ENCODE results near the gene PHLDA2. TPM values are rescaled to one million over a fixed set of nuclear protein-coding genes. Genes with fewer than 3 reads are reported as not detected.

PHLDA2 gene
- total RNA-seq, 2 experiments from 2014 or later, result 0.55 to 0.65 TPM

DNA sequence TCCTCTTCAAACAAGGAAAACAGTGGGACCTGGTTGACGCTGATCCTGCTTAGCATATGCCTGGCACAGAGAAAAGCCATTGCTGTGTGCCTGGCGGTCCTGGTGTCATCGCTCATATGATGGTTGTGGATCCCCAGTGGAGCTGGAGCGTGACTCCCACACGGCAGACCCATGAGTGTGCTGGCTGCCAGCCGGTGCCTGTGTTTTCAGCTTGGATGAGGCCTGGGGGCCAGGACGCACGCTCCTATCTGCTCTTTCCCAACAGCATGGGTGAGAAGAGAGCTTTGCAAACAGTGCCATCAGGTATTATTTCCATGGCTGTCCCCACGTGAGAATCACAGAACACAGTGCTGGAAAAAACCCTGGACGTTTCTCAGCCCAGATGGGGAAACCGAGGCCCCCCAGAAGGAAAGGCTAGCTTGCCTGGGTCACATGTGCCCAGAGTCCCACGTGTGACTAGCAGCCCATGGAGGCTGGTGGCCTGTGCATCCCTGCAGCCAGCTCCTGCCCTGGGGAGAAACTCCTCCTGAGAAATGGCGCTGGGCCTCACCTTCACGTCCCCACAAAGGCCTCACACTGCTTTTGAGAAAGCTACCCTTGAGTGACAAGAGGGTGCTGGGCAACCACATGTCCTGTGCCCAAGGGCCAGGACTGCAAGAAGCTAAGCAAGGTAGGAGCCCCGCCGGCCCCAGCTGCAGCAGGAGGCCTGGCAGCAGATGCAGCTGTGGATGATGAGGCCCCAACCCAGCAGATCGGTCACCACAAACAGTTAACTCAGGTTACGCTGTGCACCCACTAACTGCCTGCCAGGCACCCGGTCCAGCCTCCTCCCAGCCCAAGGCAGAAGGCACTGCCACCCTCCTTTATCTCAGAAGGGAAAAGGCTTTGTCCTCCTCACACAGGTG lies 47.9 kb downstream of the PHLDA2 start:
- POLR2A ChIA-PET, result no interaction called here
- no peaks in the 10 kb centered on the region for H3K36me3 Mint-ChIP-seq
- no peak for DNase-seq
- ATAC-seq (ENCODE audit: low read depth), result no peak
- no peak overlapping the region for H3K27ac Mint-ChIP-seq
- peaks cover 17% of the 10 kb centered on the region for H3K27me3 Mint-ChIP-seq
- H3K9me3 Mint-ChIP-seq, result no peaks in the 10 kb centered on the region
- peaks cover 2% of the 10 kb centered on the region for H3K4me1 Mint-ChIP-seq
- no peak overlapping the region for H3K4me3 Mint-ChIP-seq

DNA sequence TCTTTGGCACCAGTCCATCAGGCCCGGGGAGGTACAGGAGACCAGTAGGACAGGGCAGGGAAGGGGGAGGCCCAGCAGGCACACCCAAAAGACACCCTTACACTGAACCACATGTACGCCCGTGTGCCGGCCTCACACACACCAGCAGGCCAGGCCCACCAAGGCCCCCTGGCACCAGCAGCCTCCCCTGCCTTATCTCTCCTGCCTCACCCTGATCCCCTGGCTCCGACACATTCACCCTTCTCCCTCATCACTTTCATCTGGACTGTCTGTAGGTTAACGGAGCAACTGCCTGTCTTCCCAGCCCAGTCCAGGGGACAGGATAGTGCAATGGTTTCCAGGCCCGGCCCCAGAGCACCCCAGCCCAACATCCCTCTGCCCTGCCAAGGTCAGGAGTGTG lies 48.6 kb downstream of the PHLDA2 start:
- Mint-ChIP-seq H3K36me3 (no peaks in the 10 kb centered on the region), H3K4me3 (no peak overlapping the region), H3K27me3 (peaks cover 17% of the 10 kb centered on the region), H3K9me3 (no peaks in the 10 kb centered on the region), H3K4me1 (peaks cover 2% of the 10 kb centered on the region), H3K27ac (no peak overlapping the region)
- DNase-seq (no peak), ATAC-seq (ENCODE audit: low read depth) (no peak)
- POLR2A ChIA-PET, result no interaction called here

DNA sequence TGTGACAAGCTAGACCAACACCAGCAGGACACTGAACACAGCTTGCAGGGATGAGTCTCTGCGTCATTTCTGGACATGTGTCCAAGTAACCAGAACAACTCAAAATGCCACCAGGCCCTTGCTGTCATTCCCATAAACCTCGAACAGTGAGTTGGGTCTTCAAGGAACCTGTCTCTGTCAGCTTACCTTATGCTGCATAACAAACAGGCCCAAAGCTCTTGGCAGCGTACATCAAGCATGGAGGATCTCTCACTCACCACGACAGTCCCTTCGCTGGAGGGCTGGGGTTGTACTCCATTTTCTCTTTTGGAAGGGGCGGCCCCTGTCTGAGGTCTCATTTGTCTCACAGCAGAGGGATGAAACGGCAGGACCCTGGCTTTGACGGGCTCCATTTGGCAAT lies 50.4 kb downstream of the PHLDA2 start:
- POLR2A ChIA-PET, result interaction anchor here (0.6 kb wide), 1 partner anchor 437 kb away, joined by 3 read pairs; no protein-coding TSS in a partner anchor

More for the DNA sequence above, 50.4 kb downstream of the PHLDA2 start:
- Mint-ChIP-seq H3K4me1 (no peaks in the 10 kb centered on the region), H3K27ac (no peak overlapping the region), H3K27me3 (peaks cover 16% of the 10 kb centered on the region), H3K9me3 (no peaks in the 10 kb centered on the region), H3K36me3 (no peaks in the 10 kb centered on the region), H3K4me3 (no peak overlapping the region)
- ATAC-seq (ENCODE audit: low read depth), result no peak
- DNase-seq, result no peak

Other genes starting within 250 kb of the PHLDA2 start
- under 1 TPM; 0.28 to 0.34 TPM for gene KCNQ1OT1, start 229.4 kb downstream of the PHLDA2 start, total RNA-seq
- gene CDKN1C, start 43.6 kb downstream of the PHLDA2 start, total RNA-seq, result 1 to 10 TPM; 2.9 to 3.1 TPM
- 100 to 1,000 TPM; 346 to 363 TPM for gene NAP1L4, start 62.9 kb upstream of the PHLDA2 start, total RNA-seq
- gene CARS1, start 128.0 kb upstream of the PHLDA2 start, total RNA-seq, result 100 to 1,000 TPM; 100 to 111 TPM
- gene OSBPL5, start 235.9 kb upstream of the PHLDA2 start, total RNA-seq, result 10 to 100 TPM; 13.0 to 13.2 TPM